Left kidney (tissue), 2 donors: ENCODE results near the gene CEACAM18. TPM values are rescaled to one million over a fixed set of nuclear protein-coding genes. Genes with fewer than 3 reads are reported as not detected.
"Not testable (repeated sequence)": the region's sequence is repeated elsewhere in the genome, so short reads cannot be mapped to it uniquely, and the experiment has no call there.

Experiments used
- DNase-seq: peaks from one replicate; pipeline ENCODE4 v3.0.0-alpha.2; 2013
- polyA plus RNA-seq: library from polyadenylated mRNA; unstranded; fragments of 120-200 nt; gene quantifications from one replicate; pipeline ENCODE4 v1.2.1, GENCODE V29; 2013; ENCODE audit not compliant: insufficient read length

Gene CEACAM18
- polyA plus RNA-seq, 1 donor: not detected

GRCh38 chr19:51461723-51462161, 16.6 kb upstream of the CEACAM18 start:
- no peak for DNase-seq

DNA sequence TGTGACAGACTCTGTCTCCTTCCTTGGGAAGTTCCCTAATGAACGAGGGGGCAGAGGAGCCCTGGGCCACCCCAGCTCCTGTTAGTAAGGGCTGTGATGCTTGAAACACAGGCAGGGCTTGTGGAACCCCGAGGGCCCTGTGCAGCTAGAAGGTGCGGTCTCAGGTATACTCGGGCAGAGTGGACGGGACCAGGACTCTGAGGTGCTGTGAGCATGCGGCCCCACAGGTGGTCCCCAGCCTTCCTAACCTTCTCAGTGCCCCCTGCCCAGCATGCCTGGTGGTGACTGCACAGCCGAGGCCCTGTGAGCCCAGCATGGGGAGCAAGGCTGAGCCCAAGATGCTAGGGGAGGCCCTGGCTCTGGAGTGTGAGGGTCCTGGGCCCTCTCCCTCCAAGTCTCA, 16.1 kb upstream of the CEACAM18 start:
- no peak for DNase-seq

GRCh38 chr19:51462681-51463080, 15.7 kb upstream of the CEACAM18 start:
- DNase-seq: no peak

- DNase-seq: not testable (repeated sequence)
Observed at GRCh38 chr19:51463976-51464581, 14.3 kb upstream of the CEACAM18 start.

DNA sequence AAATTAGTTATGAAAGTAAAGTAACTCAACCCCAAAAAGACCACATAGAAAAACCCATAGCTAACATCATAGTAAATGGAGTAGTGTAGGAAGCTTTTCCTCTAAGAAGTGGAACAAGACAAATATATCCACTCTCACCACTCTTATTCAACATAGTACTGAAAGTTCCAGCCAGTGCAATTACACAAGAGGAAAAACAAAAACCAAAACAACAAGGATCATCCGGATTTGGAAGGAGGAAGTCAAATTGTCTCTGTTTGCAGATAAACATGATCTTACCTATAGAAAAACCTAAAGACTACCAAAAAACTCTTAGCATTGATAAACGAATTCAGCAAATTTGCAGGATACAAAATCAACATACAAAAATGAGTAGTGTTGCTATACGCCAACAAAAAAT, 11.6 kb upstream of the CEACAM18 start:
- no peak for DNase-seq

DNA sequence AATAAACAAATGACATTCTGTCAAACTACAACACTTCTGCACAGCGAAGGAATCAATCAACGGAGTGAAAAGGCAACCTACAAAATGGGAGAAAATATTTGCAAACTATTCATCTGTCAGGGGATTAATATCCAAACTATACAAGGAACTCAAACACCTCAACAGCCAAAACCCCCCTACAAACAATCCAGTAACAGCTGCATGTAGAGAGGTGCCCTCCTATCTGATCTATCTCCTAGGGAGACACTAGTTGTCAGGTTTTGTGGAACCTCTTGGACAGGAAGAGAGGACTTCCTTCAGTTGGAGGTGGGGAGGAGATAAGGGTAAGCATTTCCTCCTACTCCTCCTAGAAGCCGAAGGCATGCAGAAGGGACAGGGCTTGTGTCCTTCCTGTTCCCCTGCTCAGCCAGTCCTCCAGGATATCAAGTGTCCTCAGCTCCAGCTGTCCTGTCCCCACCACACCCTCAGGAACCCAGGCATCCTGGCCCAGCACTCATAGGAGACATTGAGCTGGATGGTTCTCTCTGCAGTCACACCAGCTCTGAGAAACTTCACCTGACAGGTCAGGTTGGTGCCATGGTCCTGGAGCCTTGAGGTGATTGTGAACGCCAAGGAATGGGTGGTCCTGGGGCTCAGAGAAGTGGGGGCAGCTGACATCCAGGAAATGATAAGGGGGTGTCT, 10.3 kb upstream of the CEACAM18 start:
- DNase-seq: no peak

GRCh38 chr19:51468545-51468920, 9.8 kb upstream of the CEACAM18 start:
- DNase-seq: no peak

GRCh38 chr19:51469162-51469561, 9.2 kb upstream of the CEACAM18 start:
- no peak for DNase-seq

GRCh38 chr19:51469629-51470028, 8.7 kb upstream of the CEACAM18 start:
- DNase-seq: no peak

DNA sequence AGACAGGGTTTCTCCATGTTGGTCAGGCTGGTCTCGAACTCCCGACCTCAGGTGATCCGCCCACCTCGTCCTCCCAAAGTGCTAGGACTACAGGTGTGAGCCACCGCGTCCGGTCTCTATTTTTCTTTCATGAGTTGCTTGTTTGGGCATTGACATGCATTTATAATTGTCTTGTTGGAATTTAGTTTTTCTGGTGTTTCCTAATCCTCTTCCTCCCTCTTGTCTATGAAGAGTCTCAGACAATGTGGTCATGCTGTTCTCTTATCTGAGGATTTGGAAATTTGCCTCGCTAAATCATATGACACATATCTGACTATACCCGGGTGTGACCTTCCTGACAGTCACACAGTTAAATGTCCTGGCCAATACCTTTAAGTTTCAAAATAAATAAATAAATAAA, 7.4 kb upstream of the CEACAM18 start:
- DNase-seq: no peak

DNA sequence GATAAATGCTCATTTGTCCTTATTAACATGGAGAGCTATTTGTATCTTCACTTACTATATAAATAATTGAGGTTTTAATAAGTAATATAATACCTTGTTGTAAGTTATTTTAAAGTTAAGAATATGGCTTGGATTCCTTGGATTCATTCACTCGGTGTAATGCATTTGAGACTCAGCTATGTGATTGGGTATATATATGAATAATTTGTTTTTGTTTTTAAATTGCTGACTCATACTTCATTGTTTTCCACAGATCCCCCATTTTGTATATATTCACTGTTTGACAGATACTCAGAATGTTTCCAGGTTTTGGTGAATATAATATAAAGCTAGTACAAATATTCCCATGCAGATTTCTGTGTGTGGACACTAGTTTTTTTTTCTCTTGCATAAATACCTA, 6.8 kb upstream of the CEACAM18 start:
- DNase-seq: no peak

GRCh38 chr19:51472607-51473006, 5.7 kb upstream of the CEACAM18 start:
- no peak for DNase-seq

GRCh38 chr19:51473009-51473707, 5.2 kb upstream of the CEACAM18 start:
- DNase-seq: peak; percentile 49

- no peak for DNase-seq
Observed at GRCh38 chr19:51476164-51476563, 2.2 kb upstream of the CEACAM18 start.

DNA sequence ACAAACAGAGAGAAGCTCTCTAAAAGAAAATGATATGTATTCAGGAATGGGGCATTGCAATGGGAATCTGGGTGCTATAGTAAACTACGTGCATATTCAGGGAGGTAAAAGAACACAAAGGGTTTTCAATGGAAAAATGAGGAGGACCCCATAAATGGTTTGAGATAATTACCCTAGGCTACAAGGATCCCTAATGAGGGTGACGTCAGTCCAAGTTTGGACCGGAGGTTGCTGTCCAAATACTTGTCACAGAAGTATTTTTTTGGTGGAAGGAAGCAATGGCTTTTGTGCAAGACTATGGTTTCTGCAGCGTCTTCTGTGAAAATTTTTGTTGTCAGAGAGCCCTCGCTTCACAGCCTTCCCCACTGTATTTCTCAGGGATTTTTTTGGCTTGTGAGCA, 995 bp upstream of the CEACAM18 start:
- DNase-seq: no peak

GRCh38 chr19:51479531-51480331, 1.4 kb downstream of the CEACAM18 start:
- no peak for DNase-seq

DNA sequence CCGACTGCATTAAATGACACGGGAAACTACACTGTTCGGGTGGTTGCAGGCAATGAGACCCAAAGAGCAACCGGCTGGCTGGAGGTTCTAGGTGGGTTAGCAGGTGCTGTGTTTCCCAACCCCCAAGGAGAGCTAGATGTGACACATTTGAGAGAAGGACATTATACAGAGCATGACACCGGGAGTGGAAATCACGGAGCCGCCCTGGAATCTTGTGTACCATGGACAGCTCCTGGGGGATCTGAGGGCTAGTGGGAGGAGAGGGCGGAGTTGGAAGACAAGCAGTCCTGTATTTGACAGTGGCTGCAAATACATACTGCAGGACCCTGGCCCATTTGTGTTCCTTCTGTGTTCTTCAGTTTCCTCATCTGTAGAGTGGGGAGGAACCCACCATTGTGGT, 2.3 kb downstream of the CEACAM18 start:
- peak; percentile 61 for DNase-seq

DNA sequence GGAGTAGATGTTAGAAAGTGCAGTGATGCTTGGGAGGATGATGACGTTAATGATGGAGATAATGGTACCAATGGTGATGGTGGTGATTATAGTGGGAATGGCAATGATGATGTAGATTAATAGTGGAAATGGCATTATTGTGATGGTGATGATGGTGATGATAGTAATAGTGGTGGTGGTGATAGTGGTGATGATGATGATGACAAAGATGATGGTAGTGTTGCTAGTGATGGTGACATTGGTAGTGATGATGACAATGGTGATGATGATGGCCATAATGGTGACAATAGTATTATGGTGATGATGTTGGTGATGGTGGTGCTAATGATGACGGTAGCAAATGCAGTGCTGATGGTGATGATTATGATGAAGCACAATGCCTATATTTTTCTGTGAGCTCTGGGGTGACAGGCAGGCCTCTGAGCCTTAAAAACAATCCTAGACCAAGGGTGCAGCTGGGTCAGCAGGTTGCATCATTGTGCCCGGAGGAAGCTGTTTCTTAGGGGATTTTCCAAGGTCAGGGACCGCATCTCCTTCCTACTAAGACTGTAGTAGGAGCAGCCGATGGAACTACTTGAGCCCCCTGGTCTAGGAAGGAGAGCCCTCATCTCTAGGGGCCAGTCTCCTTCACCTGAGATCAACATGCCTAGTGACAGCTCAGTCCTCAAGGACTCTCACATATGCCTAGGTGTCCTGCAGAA, 7.8 kb downstream of the CEACAM18 start:
- no peak for DNase-seq

- no peak for DNase-seq
Observed at GRCh38 chr19:51488491-51488890, 10.2 kb downstream of the CEACAM18 start.

- DNase-seq: no peak
Observed at GRCh38 chr19:51489113-51489512, 10.8 kb downstream of the CEACAM18 start.

- DNase-seq: no peak
Observed at GRCh38 chr19:51490676-51491075, 12.3 kb downstream of the CEACAM18 start.

DNA sequence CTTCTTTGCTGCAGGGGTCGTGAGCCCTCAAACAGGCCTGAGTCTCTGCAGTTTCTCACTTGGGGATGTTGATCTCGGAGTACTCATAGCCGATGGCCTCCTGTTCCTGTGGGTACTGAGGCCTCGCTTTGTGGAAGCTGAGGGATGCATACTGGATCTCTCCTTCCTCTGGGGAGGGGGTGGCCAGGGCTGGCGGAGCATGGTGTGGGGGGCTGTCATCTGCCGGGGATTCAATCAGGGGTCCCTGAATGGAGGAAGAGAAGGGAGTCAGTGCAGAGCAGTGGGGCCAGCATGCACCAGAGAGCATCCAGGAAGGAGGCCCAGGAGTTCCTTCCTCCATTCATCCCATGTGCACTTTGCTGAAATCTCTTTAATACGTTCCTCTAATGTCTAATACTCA, 13.2 kb downstream of the CEACAM18 start:
- DNase-seq: no peak
